Liver (tissue), 9 donors: ENCODE results near the gene PTAFR. TPM values are rescaled to one million over a fixed set of nuclear protein-coding genes. Genes with fewer than 3 reads are reported as not detected.

Source experiments
- DNase-seq: peaks from one replicate; pipeline ENCODE4 v3.0.0-alpha.2; 2017; ENCODE audit warnings: low spot score
- H3K27ac ChIP-seq, 2 donors: one replicate each; pipeline ENCODE4 v1.7.0; 2013; ENCODE audit warnings: inconsistent platforms in 2 of 2, low read length in 2 of 2, control low read depth in 1 of 2, low read depth in 1 of 2, mild to moderate bottlenecking in 1 of 2
- H3K27me3 ChIP-seq, 4 donors: one replicate each; pipeline versions ENCODE4 v1.6.1 to v1.7.0; 2013; ENCODE audit warnings: low read length in 3 of 4, inconsistent platforms in 1 of 4, mild to moderate bottlenecking in 1 of 4, moderate library complexity in 1 of 4; ENCODE audit not compliant: control insufficient read depth in 4 of 4, insufficient read depth in 4 of 4
- H3K36me3 ChIP-seq, 4 donors: one replicate each; pipeline versions ENCODE4 v1.6.1 to v1.7.0; 2013; ENCODE audit warnings: low read length in 3 of 4, mild to moderate bottlenecking in 3 of 4, low read depth in 1 of 4, moderate library complexity in 1 of 4; ENCODE audit not compliant: control insufficient read depth in 4 of 4, insufficient read depth in 3 of 4
- H3K4me1 ChIP-seq, 4 donors: one replicate each; pipeline versions ENCODE4 v1.6.1 to v1.7.0; 2013; ENCODE audit warnings: low read length in 3 of 4, mild to moderate bottlenecking in 3 of 4, moderate library complexity in 1 of 4; ENCODE audit not compliant: control insufficient read depth in 4 of 4, insufficient read depth in 4 of 4
- H3K4me3 ChIP-seq, 3 donors: one replicate each; pipeline versions ENCODE4 v1.6.1 to v1.7.0; 2013; ENCODE audit warnings: low read length in 3 of 3, control low read depth in 1 of 3, low read depth in 1 of 3, mild to moderate bottlenecking in 1 of 3
- H3K9ac ChIP-seq, 2 donors: one replicate each; pipeline ENCODE4 v1.7.0; 2013; ENCODE audit warnings: low read length in 2 of 2, mild to moderate bottlenecking in 2 of 2, moderate library complexity in 2 of 2, control low read depth in 1 of 2, low read depth in 1 of 2
- H3K9me3 ChIP-seq, 4 donors: one replicate each; pipeline versions ENCODE4 v1.6.1 to v1.7.0; 2013; ENCODE audit warnings: low read length in 3 of 4; ENCODE audit not compliant: control insufficient read depth in 4 of 4
- ATF3 ChIP-seq: IDR thresholded peaks from 2 replicates; pipeline ENCODE4 v1.6.1; 2016; ENCODE audit warnings: antibody characterized with exemption
- CTCF ChIP-seq: fragments of 150-350 bp; IDR thresholded peaks from 2 replicates; pipeline ENCODE4 v1.5.1; 2017; ENCODE audit warnings: improper control_type of control experiment, low read depth, low read length; ENCODE audit not compliant: missing input control
- EGR1 ChIP-seq, 2 donors: IDR thresholded peaks; 2 replicates each; pipeline ENCODE4 v1.6.1; 2016 to 2018; ENCODE audit warnings: antibody characterized with exemption in 2 of 2, low read depth in 2 of 2
- FOXA1 ChIP-seq: IDR thresholded peaks from 2 replicates; pipeline ENCODE4 v1.6.1; 2016; ENCODE audit warnings: antibody characterized with exemption
- FOXA2 ChIP-seq: IDR thresholded peaks from 2 replicates; pipeline ENCODE4 v1.6.1; 2016; ENCODE audit warnings: antibody characterized with exemption
- GABPA ChIP-seq, 2 donors: IDR thresholded peaks in 1 of 2; conservative IDR thresholded peaks in 1 of 2; 2 replicates each; pipeline ENCODE4 v1.6.1; 2016; ENCODE audit warnings: antibody characterized with exemption in 2 of 2, mild to moderate bottlenecking in 1 of 2, moderate library complexity in 1 of 2
- HNF4A ChIP-seq, 2 donors: conservative IDR thresholded peaks; 2 replicates each; pipeline ENCODE4 v1.6.1; 2016; ENCODE audit warnings: antibody characterized with exemption in 2 of 2, mild to moderate bottlenecking in 2 of 2
- JUND ChIP-seq, 2 donors: IDR thresholded peaks; 2 replicates each; pipeline ENCODE4 v1.6.1; 2016; ENCODE audit warnings: antibody characterized with exemption in 2 of 2
- MAX ChIP-seq: IDR thresholded peaks from 2 replicates; pipeline ENCODE4 v1.6.1; 2016; ENCODE audit warnings: antibody characterized with exemption
- NR2F2 ChIP-seq: IDR thresholded peaks from 2 replicates; pipeline ENCODE4 v1.6.1; 2016; ENCODE audit warnings: antibody characterized with exemption
- RAD21 ChIP-seq, 2 donors: IDR thresholded peaks; 2 replicates each; pipeline ENCODE4 v1.6.1; 2016; ENCODE audit warnings: antibody characterized with exemption in 2 of 2, mild to moderate bottlenecking in 2 of 2
- RXRA ChIP-seq, 2 donors: IDR thresholded peaks; 2 replicates each; pipeline ENCODE4 v1.6.1; 2017 to 2018; ENCODE audit warnings: antibody characterized with exemption in 2 of 2, mild to moderate bottlenecking in 1 of 2
- SP1 ChIP-seq: IDR thresholded peaks from 2 replicates; pipeline ENCODE4 v1.6.1; 2018; ENCODE audit warnings: antibody characterized with exemption, mild to moderate bottlenecking
- TAF1 ChIP-seq: conservative IDR thresholded peaks from 2 replicates; pipeline ENCODE4 v1.6.1; 2016; ENCODE audit warnings: antibody characterized with exemption, mild to moderate bottlenecking
- YY1 ChIP-seq: IDR thresholded peaks from 2 replicates; pipeline ENCODE4 v1.6.1; 2016; ENCODE audit warnings: antibody characterized with exemption, mild to moderate bottlenecking
- ZBTB33 ChIP-seq: IDR thresholded peaks from 2 replicates; pipeline ENCODE4 v1.6.1; 2016; ENCODE audit warnings: antibody characterized with exemption
- WGBS: extraction: QIAGEN DNeasy Blood & Tissue Kit; methylation state at CpG from one replicate; pipeline ENCODE4 v1.1.7; 2013; 5-methylcytosine and 5-hydroxymethylcytosine counted together
- polyA plus RNA-seq, 2 donors: library from polyadenylated mRNA; stranded (reverse) in 1 of 2; unstranded in 1 of 2; fragments of 200-250 nt in 1 of 2; fragments of >200 nt in 1 of 2; fragmentation: Nextera tagmentation in 1 of 2; extraction: Ambion mirVana in 1 of 2; gene quantifications; one replicate each; pipeline versions ENCODE4 v1.2.1 to v1.2.3, GENCODE V29; 2013 to 2015
- total RNA-seq, 2 donors: library from RNA; depleted of rRNA; stranded (reverse); fragments of >200 nt; gene quantifications; one replicate each; pipeline ENCODE4 v1.2.3, GENCODE V29; 2014
- TF ChIP-seq, protein P1 (sequence below): IDR thresholded peaks from 2 replicates; pipeline ENCODE4 v1.6.1; 2016; ENCODE audit warnings: antibody characterized with exemption, mild to moderate bottlenecking
- donor health status: healthy.
- donor health status: healthy.
- donor health status: healthy.
- donor health status: healthy.
- donor health status: healthy.

PTAFR gene
- total and polyA plus RNA-seq, 4 donors, result 0.82 to 4.1 (median 2.1) TPM

DNA sequence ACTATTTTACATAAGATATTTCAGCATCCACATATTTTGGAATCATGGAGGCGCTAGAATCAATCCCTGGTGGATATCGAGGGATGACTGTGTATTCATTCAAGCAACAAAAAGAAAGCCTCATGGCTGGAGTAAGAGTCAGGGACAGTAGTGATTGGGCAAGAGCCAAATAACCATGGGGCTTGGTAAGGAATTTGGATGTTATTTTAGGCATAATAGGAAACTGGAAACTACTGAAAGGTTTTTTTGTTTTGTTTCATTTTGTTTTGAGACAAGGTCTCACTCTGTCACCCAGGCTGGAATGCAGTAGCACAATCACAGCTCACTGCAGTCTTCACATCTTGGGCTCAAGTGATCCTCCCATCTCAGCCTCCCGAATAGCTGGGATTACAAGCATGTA is 54.3 kb downstream of the PTAFR start:
- no peaks in the 10 kb centered on the region for H3K36me3 ChIP-seq
- H3K9me3 ChIP-seq, result no peaks in the 10 kb centered on the region
- no peak overlapping the region for H3K4me3 ChIP-seq
- TF ChIP-seq EGR1 (IDR thresholded peaks at IDR 0.05; ENCODE audit: low read depth in 2 of 2), result no peak
- TF ChIP-seq, protein P1, sequence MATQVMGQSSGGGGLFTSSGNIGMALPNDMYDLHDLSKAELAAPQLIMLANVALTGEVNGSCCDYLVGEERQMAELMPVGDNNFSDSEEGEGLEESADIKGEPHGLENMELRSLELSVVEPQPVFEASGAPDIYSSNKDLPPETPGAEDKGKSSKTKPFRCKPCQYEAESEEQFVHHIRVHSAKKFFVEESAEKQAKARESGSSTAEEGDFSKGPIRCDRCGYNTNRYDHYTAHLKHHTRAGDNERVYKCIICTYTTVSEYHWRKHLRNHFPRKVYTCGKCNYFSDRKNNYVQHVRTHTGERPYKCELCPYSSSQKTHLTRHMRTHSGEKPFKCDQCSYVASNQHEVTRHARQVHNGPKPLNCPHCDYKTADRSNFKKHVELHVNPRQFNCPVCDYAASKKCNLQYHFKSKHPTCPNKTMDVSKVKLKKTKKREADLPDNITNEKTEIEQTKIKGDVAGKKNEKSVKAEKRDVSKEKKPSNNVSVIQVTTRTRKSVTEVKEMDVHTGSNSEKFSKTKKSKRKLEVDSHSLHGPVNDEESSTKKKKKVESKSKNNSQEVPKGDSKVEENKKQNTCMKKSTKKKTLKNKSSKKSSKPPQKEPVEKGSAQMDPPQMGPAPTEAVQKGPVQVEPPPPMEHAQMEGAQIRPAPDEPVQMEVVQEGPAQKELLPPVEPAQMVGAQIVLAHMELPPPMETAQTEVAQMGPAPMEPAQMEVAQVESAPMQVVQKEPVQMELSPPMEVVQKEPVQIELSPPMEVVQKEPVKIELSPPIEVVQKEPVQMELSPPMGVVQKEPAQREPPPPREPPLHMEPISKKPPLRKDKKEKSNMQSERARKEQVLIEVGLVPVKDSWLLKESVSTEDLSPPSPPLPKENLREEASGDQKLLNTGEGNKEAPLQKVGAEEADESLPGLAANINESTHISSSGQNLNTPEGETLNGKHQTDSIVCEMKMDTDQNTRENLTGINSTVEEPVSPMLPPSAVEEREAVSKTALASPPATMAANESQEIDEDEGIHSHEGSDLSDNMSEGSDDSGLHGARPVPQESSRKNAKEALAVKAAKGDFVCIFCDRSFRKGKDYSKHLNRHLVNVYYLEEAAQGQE, result no peak
- TF ChIP-seq YY1, result no peak
- TF ChIP-seq TAF1, result no peak
- no peak for TF ChIP-seq ATF3
- H3K27me3 ChIP-seq, result no peaks in the 10 kb centered on the region
- no peak for DNase-seq
- no peak overlapping the region for H3K9ac ChIP-seq
- H3K4me1 ChIP-seq, result no peaks in the 10 kb centered on the region
- WGBS, result 88% methylated on average over 3 of the region's 3 CpGs
- H3K27ac ChIP-seq, result no peak overlapping the region

GRCh38 chr1:28119556-28119955 is 56.9 kb downstream of the PTAFR start:
- DNase-seq, result no peak
- TF ChIP-seq YY1, result no peak
- no peak for TF ChIP-seq RXRA (IDR thresholded peaks at IDR 0.05)
- TF ChIP-seq, protein P1, result no peak
- TF ChIP-seq JUND (IDR thresholded peaks at IDR 0.05), result no peak
- TF ChIP-seq ZBTB33, result no peak
- no peak for TF ChIP-seq GABPA (IDR thresholded peaks at IDR 0.05 in 1 of 2, conservative IDR thresholded peaks at IDR 0.05 in 1 of 2)
- no peak for TF ChIP-seq ATF3
- no peak for TF ChIP-seq EGR1 (IDR thresholded peaks at IDR 0.05; ENCODE audit: low read depth in 2 of 2)
- no peak for TF ChIP-seq CTCF
- no peak for TF ChIP-seq FOXA1
- TF ChIP-seq SP1, result no peak
- TF ChIP-seq NR2F2, result no peak
- TF ChIP-seq HNF4A (conservative IDR thresholded peaks at IDR 0.05), result no peak
- TF ChIP-seq RAD21 (IDR thresholded peaks at IDR 0.05), result no peak
- no peak for TF ChIP-seq MAX
- TF ChIP-seq TAF1, result no peak
- no peak for TF ChIP-seq FOXA2

More at GRCh38 chr1:28119556-28119955, 56.9 kb downstream of the PTAFR start:
- no peak overlapping the region for H3K4me3 ChIP-seq
- WGBS, result 93% methylated on average over 8 of the region's 8 CpGs
- H3K4me1 ChIP-seq, result no peaks in the 10 kb centered on the region
- no peaks in the 10 kb centered on the region for H3K36me3 ChIP-seq
- no peaks in the 10 kb centered on the region for H3K27me3 ChIP-seq
- no peak overlapping the region for H3K9ac ChIP-seq
- H3K27ac ChIP-seq, result no peak overlapping the region
- H3K9me3 ChIP-seq, result no peaks in the 10 kb centered on the region
